Mesenchymal stem cell (in vitro differentiated cells and primary cell): ENCODE data around the gene GRK2.
A peak's percentile ranks its signal among the peaks of the same experiment; 100 is the strongest.
"Not testable (repeated sequence)": the region's sequence is repeated elsewhere in the genome, so short reads cannot be mapped to it uniquely, and the experiment has no call there.

ENCODE experiments used
- DNase-seq: peaks from one replicate; pipeline ENCODE4 v3.0.0-alpha.2; 2013
- H2AFZ ChIP-seq: one replicate; pipeline ENCODE4 v1.6.1; 2013; ENCODE audit warnings: low read depth, mild to moderate bottlenecking, control low read depth, inconsistent platforms, low read length, moderate library complexity
- H2AK5ac ChIP-seq: 2 replicates; pipeline ENCODE4 v1.6.1; 2013; ENCODE audit warnings: low read length, moderate library complexity, mild to moderate bottlenecking, inconsistent platforms; ENCODE audit not compliant: severe bottlenecking
- H2BK120ac ChIP-seq: one replicate; pipeline ENCODE4 v1.6.1; 2013; ENCODE audit warnings: low read depth, mild to moderate bottlenecking, inconsistent platforms, low read length, moderate library complexity
- H2BK12ac ChIP-seq, 2 experiments: one replicate each; pipeline ENCODE4 v1.6.1; 2013; ENCODE audit warnings: inconsistent platforms in 2 of 2, low read length in 2 of 2, mild to moderate bottlenecking in 2 of 2, moderate library complexity in 2 of 2, control low read depth in 1 of 2
- H2BK15ac ChIP-seq: one replicate; pipeline ENCODE4 v1.6.1; 2013; ENCODE audit warnings: mild to moderate bottlenecking, low read depth, inconsistent platforms; ENCODE audit not compliant: poor library complexity, severe bottlenecking
- H2BK5ac ChIP-seq: 2 replicates; pipeline ENCODE4 v1.6.1; 2013; ENCODE audit warnings: low read depth, mild to moderate bottlenecking, low read length, control low read depth, inconsistent platforms; ENCODE audit not compliant: poor library complexity, severe bottlenecking
- H3K14ac ChIP-seq, 2 experiments: one replicate each; pipeline ENCODE4 v1.6.1; 2013; ENCODE audit warnings: inconsistent platforms in 2 of 2, low read length in 2 of 2, control low read depth in 1 of 2, mild to moderate bottlenecking in 1 of 2, moderate library complexity in 1 of 2
- H3K18ac ChIP-seq, 2 experiments: one replicate each; pipeline ENCODE4 v1.6.1; 2013; ENCODE audit warnings: inconsistent platforms in 2 of 2, low read length in 2 of 2, control low read depth in 1 of 2, low read depth in 1 of 2, mild to moderate bottlenecking in 1 of 2
- H3K23ac ChIP-seq, 2 experiments: one replicate each; pipeline ENCODE4 v1.6.1; 2013; ENCODE audit warnings: inconsistent platforms in 2 of 2, low read length in 2 of 2, mild to moderate bottlenecking in 2 of 2, moderate library complexity in 2 of 2, control low read depth in 1 of 2
- H3K27ac ChIP-seq: 2 replicates; pipeline ENCODE4 v1.5.1; 2013; ENCODE audit warnings: mild to moderate bottlenecking, moderate library complexity, low read length, control low read depth, inconsistent platforms; ENCODE audit not compliant: poor library complexity, severe bottlenecking
- H3K27me3 ChIP-seq, 2 experiments: 2 replicates each; pipeline versions ENCODE4 v1.6.1 to v1.7.0; 2013; ENCODE audit warnings: low read length in 2 of 2, mild to moderate bottlenecking in 2 of 2, moderate library complexity in 2 of 2, control low read depth in 1 of 2, inconsistent platforms in 1 of 2; ENCODE audit not compliant: control insufficient read depth in 1 of 2, insufficient read depth in 1 of 2
- H3K36me3 ChIP-seq, 2 experiments: 2 replicates each; pipeline versions ENCODE4 v1.6.1 to v1.7.0; 2013; ENCODE audit warnings: low read length in 2 of 2, control low read depth in 1 of 2, inconsistent platforms in 1 of 2, low read depth in 1 of 2, mild to moderate bottlenecking in 1 of 2; ENCODE audit not compliant: insufficient read depth in 2 of 2, control insufficient read depth in 1 of 2
- H3K4ac ChIP-seq, 2 experiments: one replicate each; pipeline ENCODE4 v1.6.1; 2013; ENCODE audit warnings: inconsistent platforms in 2 of 2, low read length in 2 of 2, mild to moderate bottlenecking in 2 of 2, moderate library complexity in 2 of 2, control low read depth in 1 of 2, low read depth in 1 of 2
- H3K4me1 ChIP-seq: 2 replicates; pipeline ENCODE4 v1.6.1; 2013; ENCODE audit warnings: low read depth, low read length, control low read depth; ENCODE audit not compliant: control insufficient read depth, insufficient read depth
- H3K4me2 ChIP-seq: 2 replicates; pipeline ENCODE4 v1.6.1; 2013; ENCODE audit warnings: low read length, mild to moderate bottlenecking, inconsistent platforms; ENCODE audit not compliant: poor library complexity, severe bottlenecking
- H3K4me3 ChIP-seq, 2 experiments: 2 replicates each; pipeline versions ENCODE4 v1.5.1 to v1.7.0; 2013; ENCODE audit warnings: low read length in 2 of 2, mild to moderate bottlenecking in 2 of 2, control low read depth in 1 of 2, low read depth in 1 of 2; ENCODE audit not compliant: insufficient read depth in 1 of 2
- H3K79me1 ChIP-seq: replicated peaks from 2 replicates; pipeline ENCODE4 v1.6.1; 2013; ENCODE audit warnings: mild to moderate bottlenecking, control low read depth, low read length, inconsistent platforms; ENCODE audit not compliant: poor library complexity, severe bottlenecking
- H3K9ac ChIP-seq: 2 replicates; pipeline ENCODE4 v1.7.0; 2013; ENCODE audit warnings: mild to moderate bottlenecking, low read length, moderate library complexity
- H3K9me3 ChIP-seq: 2 replicates; pipeline ENCODE4 v1.7.0; 2013; ENCODE audit warnings: mild to moderate bottlenecking, low read length; ENCODE audit not compliant: control insufficient read depth
- H4K8ac ChIP-seq: one replicate; pipeline ENCODE4 v1.6.1; 2013; ENCODE audit warnings: inconsistent platforms, mild to moderate bottlenecking, low read length, moderate library complexity
- H4K91ac ChIP-seq: one replicate; pipeline ENCODE4 v1.6.1; 2013; ENCODE audit warnings: mild to moderate bottlenecking, low read length, inconsistent platforms
- WGBS: methylation state at CpG from one replicate; pipeline ENCODE4 v1.1.7; 2013; ENCODE audit warnings: mixed read lengths; 5-methylcytosine and 5-hydroxymethylcytosine counted together

Gene GRK2

DNA sequence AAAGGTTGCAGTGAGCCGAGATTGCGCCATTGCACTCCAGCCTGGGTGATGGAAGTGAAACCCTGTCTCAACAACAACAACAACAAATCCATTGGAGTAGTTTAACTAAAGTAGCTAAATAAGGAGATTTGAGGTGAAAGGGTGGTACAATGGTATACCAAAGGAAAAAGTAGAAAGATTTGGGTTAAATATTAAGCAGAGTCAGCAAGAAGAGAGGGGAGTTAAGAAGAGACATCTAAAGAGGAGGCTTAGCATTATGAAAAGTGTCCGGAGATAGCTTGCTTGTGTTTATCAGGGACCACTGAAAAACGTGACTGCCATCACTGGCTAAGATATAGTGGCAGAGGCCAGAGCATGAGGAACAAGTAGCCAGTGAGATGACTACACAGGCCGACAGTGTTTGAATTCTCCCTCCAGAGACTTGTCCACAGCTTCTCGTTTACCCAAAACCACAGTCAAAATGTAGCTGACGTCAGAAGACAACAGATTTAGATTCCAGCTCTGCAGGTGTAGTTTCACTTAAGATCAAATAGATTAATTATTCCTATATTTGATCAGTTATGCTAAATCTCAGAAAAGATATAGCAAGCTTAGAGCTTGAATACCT, 32.6 kb upstream of the GRK2 start:
- peaks cover 20 to 56% of the 10 kb centered on the region in 2 experiments for H3K36me3 ChIP-seq
- no peak overlapping the region for H2BK15ac ChIP-seq
- WGBS, result 96% methylated on average over 4 of the region's 7 CpGs

GRCh38 chr11:67234571-67234970, 31.7 kb upstream of the GRK2 start:
- not testable (repeated sequence) for H4K91ac ChIP-seq, H3K18ac ChIP-seq, H3K27me3 ChIP-seq, H3K23ac ChIP-seq, H2BK5ac ChIP-seq, H2AK5ac ChIP-seq, H3K27ac ChIP-seq, H3K4me2 ChIP-seq, H2BK15ac ChIP-seq, H4K8ac ChIP-seq, DNase-seq, H2BK12ac ChIP-seq, H2BK120ac ChIP-seq, H3K4me3 ChIP-seq, H3K9ac ChIP-seq, H3K9me3 ChIP-seq, H2AFZ ChIP-seq, H3K4ac ChIP-seq
- peaks cover 13% of the 10 kb centered on the region for H3K4me1 ChIP-seq
- 100% methylated on average over 5 of the region's 8 CpGs for WGBS
- H3K36me3 ChIP-seq, result peaks cover 16 to 48% of the 10 kb centered on the region in 2 experiments
- peaks cover 16% of the 10 kb centered on the region for H3K79me1 ChIP-seq
- H3K14ac ChIP-seq, result peak overlapping the region in 1 of 2 experiments; percentile 65

More for the DNA sequence above, 32.6 kb upstream of the GRK2 start:
- peaks cover 17% of the 10 kb centered on the region for H3K79me1 ChIP-seq
- H4K8ac ChIP-seq, result no peak overlapping the region
- H3K14ac ChIP-seq, result no peak overlapping the region
- no peak overlapping the region for H3K4me2 ChIP-seq
- H2AFZ ChIP-seq, result no peak overlapping the region
- H2BK5ac ChIP-seq, result no peak overlapping the region
- H3K4me3 ChIP-seq, result no peak overlapping the region
- H3K4me1 ChIP-seq, result peaks cover 5% of the 10 kb centered on the region
- H3K18ac ChIP-seq, result no peak overlapping the region
- no peak overlapping the region for H3K4ac ChIP-seq
- no peak overlapping the region for H2BK12ac ChIP-seq
- no peak overlapping the region for H3K23ac ChIP-seq
- H3K27me3 ChIP-seq, result no peaks in the 10 kb centered on the region
- no peak for DNase-seq
- H2BK120ac ChIP-seq, result no peak overlapping the region
- no peak overlapping the region for H2AK5ac ChIP-seq
- no peak overlapping the region for H4K91ac ChIP-seq
- H3K27ac ChIP-seq, result no peak overlapping the region
- H3K9me3 ChIP-seq, result no peaks in the 10 kb centered on the region
- no peak overlapping the region for H3K9ac ChIP-seq

DNA sequence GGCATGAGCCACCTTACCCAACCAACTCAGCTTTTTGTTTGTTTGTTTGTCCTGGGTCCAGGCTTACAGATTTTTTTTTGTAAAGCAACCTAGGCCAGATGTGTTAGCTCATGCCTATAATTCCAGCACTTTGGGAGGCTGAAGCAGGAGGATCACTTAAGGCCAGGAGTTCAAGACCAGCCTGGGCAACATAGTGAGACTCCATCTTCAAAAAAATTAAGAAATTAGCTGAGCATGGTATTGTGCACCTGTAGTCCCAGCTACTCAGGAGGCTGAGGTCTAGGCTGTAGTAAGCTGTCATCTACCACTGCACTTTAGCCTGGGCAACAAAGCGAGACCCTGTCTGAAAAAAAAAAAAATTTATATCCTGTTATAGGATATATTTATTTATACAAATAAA, 28.7 kb upstream of the GRK2 start:
- Histone ChIP-seq H3K27ac (no peak overlapping the region), H3K14ac (no peak overlapping the region), H3K4me1 (peaks cover 13% of the 10 kb centered on the region), H3K9ac (no peak overlapping the region), H3K4me3 (no peak overlapping the region), H2BK15ac (no peak overlapping the region), H2AFZ (no peak overlapping the region), H3K4ac (no peak overlapping the region), H4K91ac (no peak overlapping the region), H4K8ac (no peak overlapping the region), H3K36me3 (peaks cover 4 to 24% of the 10 kb centered on the region in 2 experiments), H3K23ac (no peak overlapping the region), H2BK12ac (no peak overlapping the region), H2BK5ac (no peak overlapping the region), H3K4me2 (no peak overlapping the region), H3K9me3 (no peaks in the 10 kb centered on the region), H3K79me1 (peaks cover 11% of the 10 kb centered on the region), H2BK120ac (no peak overlapping the region), H2AK5ac (no peak overlapping the region), H3K27me3 (no peaks in the 10 kb centered on the region), H3K18ac (no peak overlapping the region)
- no CpG with 5 or more reads among the region's 1 CpG for WGBS
- DNase-seq, result no peak

- DNase-seq, result peak; percentile 45
- Histone ChIP-seq H3K27ac (peak overlapping the region; percentile 55), H2AK5ac (no peak overlapping the region), H3K36me3 (peaks cover 6 to 31% of the 10 kb centered on the region in 2 experiments), H4K8ac (no peak overlapping the region), H3K4me3 (peak overlapping the region in 1 of 2 experiments; percentile 89), H3K4ac (peak overlapping the region in 1 of 2 experiments; percentile 3), H2BK5ac (no peak overlapping the region), H3K9me3 (no peaks in the 10 kb centered on the region), H2BK120ac (no peak overlapping the region), H3K14ac (peak overlapping the region in 1 of 2 experiments; percentile 26), H2BK15ac (no peak overlapping the region), H4K91ac (no peak overlapping the region), H3K18ac (peak overlapping the region in 1 of 2 experiments; percentile 54), H3K9ac (peak overlapping the region; percentile 81), H2AFZ (peak overlapping the region; percentile 66), H3K23ac (no peak overlapping the region), H3K27me3 (no peaks in the 10 kb centered on the region), H3K4me1 (peaks cover 14% of the 10 kb centered on the region), H2BK12ac (peak overlapping the region in 1 of 2 experiments; percentile 25), H3K79me1 (peaks cover 10% of the 10 kb centered on the region), H3K4me2 (peak overlapping the region; percentile 37)
- 24% methylated on average over 10 of the region's 10 CpGs for WGBS
These were observed 27.1 kb upstream of the GRK2 start for GRCh38 chr11:67238894-67239782.
